Fibroblast of gingiva (primary cell): ENCODE results near the gene RTP2.

ENCODE experiments used
- DNase-seq: peaks from one replicate; pipeline ENCODE4 v3.0.0-alpha.2; 2011; ENCODE audit warnings: low read depth

Gene RTP2, protein sequence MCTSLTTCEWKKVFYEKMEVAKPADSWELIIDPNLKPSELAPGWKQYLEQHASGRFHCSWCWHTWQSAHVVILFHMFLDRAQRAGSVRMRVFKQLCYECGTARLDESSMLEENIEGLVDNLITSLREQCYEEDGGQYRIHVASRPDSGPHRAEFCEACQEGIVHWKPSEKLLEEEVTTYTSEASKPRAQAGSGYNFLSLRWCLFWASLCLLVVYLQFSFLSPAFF

DNA sequence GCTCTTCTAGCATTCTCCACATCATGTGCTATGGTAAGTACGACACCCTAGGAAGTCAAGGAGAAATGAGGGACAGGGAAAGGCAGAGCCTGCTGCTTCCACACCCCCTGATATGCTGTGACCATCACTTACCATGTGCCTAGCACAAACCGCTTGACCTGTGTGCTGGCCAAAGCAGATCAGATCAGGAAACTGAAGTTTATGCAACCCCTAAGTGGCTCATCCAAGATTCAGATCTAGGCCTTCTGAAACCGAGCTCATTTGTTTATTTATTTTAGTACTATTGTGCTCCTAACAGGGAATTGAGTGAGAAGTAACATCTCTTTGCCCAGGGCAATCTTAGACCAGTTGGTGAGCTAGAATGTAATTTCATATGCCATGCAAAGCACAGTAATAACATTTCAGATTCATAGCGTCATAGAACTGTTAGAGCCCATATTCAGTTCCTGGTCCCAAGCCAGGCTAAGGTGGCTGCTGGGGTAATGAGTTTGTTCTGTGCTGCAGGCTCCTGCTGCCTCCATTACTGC lies at the start of gene RTP2:
TSS of gene RTP2 (minus strand) at position 51 of the 527 bp plus-strand sequence. CDS start 429 bp downstream, outside the sequence.
- DNase-seq: peak; percentile 89

GRCh38 chr3:187750513-187751123 lies 48.3 kb upstream of the RTP2 start:
- DNase-seq: peak; percentile 34

DNA sequence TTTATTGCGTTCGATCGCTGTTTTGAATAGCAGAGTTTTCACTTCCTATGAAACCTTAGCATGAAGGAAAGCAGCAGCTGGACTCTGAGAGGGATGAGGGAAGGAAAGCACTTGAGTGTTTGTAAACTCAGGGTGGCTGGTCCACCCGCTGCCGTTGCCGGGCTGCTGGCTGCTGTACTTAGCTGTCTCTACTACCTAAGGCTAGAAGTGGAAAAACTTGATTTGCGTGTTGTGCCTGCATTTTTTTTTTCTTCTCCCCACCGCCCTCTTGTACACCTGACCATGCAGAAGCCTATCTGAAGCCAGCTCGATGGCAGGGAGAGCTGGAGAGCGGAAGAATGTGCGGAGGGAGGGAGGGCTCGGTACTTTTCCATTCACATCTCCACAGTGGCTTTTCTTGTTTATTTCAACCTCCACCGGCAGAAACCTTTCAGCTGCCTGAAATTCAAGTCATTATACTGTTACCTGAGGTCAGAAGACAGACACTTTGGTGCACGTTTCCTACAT lies 47.7 kb upstream of the RTP2 start:
- no peak for DNase-seq

GRCh38 chr3:187748050-187748481 lies 45.7 kb upstream of the RTP2 start:
- peak; percentile 64 for DNase-seq

DNA sequence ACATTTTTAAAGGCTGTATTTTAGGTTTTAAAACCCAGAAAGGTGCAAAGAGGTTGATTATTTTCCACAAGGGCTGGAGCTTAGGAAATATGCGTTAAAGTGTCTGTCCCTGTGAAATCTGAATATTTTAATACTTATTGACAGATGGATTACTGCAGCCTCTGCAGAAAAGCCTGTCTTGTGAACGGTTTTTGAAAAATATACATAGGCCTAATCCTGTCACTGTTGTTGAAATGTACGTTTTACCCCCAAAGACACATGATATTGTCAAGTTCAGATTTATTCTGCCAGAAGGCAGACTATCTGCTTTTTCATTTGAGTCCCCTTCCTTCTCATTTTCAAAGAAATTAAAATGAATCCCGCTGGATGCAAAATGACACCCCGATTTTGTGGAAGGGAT lies 45.1 kb upstream of the RTP2 start:
- DNase-seq: no peak

DNA sequence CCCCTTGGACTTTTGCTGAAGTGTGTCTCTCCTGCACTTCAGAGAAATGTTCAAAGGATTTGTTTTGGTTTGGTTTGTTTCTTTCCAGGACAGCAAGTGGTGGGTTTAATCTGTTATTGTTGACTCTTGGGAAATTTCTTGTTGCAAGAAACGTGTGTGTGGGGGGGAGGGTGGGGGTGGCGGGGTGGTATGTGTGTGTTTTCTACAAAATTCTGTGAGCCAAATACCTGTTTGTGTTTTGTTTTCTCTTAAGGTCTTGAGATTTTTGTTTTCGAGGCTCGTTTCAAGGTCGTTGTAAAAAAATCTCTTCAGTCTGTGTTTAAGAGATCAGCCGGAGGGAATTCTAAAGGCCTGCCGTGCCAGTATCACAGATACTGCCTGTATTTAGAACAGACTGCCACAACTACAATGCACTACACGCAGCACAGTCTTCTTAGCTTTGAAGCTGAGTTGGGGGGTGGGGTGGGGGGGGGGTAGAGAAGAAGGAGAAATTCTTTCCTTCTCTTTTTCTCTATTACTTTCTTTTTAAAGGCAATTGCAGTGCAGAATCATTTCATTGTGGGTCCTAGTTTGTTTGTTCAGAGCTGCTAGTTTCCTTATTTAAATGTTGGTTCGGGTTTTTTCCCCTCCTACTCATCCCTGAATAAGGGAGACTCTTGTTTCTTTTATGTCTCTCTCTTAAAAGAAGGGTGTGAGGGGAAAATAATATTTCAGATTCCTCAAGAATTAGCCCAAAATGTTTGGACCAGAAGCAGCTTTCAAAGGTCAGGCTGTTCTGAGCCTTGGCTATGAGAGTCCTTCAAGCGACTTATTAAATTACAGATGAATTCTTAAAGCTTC lies 44.3 kb upstream of the RTP2 start:
- peak; percentile 26 for DNase-seq

DNA sequence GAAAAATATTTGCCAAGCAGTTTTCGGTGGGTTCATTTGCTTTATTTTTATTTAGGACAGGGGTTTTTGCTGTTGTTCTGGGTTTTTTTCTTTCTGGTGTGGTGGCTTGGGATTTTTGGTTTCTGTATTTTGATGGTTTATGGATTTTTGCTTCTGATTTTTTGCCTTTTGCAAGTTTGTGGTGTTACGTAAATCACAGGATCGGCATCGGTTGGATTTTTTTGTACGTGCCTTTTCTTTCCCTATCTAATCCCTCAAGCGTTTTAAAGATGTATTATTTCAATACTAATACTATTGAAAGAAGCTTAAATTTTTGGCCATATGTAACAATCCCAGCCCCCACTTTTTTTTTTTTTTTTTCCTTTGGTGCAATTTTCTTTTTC lies 43.7 kb upstream of the RTP2 start:
- DNase-seq: no peak

DNA sequence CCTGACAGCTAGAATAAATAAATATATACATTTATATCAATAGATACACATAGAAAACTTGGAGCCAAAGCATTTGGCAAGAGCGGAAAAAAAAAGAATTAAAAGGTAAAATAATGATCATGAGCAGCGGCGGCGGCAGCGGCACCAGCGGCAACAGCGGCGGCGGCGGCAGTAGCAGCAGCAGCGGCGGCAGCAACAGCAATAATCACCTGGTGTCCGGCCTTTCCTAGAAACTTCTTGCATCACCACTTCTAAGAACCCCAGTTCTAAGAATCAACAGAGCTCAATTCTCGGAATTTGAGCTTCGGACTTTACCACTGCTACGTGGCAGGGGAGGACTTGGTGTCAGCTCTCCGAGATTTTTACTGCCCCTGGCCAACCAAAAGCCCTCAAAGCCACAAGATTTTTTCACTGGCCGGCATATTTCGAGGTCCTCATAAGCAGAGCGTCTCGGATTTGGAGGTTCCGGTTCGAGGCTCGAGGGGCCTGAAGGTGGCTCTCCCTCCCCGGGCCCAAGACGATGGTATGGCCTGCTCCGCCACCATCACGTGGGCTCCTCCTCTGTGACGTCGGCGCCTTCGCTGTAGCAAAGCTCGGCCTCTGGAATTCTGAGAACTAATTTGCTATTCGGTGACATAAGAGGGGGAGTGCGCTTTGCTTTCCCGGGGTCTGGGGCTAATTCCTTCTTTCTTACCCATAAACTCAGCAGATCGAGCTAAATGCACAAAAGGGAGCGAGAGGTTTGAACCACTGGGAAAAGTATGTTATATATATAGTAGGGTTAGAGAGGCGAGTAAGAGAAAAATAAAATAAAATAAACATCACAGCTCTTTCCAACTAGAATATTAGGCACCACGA lies 43.1 kb upstream of the RTP2 start, which contains the start of gene BCL6:
TSS of gene BCL6 (minus strand) at position 268 of the 858 bp plus-strand sequence. CDS start 11,775 bp downstream, outside the sequence.
- peak; percentile 99 for DNase-seq

GRCh38 chr3:187744169-187745151 lies 42.1 kb upstream of the RTP2 start:
- DNase-seq: peak; percentile 19

DNA sequence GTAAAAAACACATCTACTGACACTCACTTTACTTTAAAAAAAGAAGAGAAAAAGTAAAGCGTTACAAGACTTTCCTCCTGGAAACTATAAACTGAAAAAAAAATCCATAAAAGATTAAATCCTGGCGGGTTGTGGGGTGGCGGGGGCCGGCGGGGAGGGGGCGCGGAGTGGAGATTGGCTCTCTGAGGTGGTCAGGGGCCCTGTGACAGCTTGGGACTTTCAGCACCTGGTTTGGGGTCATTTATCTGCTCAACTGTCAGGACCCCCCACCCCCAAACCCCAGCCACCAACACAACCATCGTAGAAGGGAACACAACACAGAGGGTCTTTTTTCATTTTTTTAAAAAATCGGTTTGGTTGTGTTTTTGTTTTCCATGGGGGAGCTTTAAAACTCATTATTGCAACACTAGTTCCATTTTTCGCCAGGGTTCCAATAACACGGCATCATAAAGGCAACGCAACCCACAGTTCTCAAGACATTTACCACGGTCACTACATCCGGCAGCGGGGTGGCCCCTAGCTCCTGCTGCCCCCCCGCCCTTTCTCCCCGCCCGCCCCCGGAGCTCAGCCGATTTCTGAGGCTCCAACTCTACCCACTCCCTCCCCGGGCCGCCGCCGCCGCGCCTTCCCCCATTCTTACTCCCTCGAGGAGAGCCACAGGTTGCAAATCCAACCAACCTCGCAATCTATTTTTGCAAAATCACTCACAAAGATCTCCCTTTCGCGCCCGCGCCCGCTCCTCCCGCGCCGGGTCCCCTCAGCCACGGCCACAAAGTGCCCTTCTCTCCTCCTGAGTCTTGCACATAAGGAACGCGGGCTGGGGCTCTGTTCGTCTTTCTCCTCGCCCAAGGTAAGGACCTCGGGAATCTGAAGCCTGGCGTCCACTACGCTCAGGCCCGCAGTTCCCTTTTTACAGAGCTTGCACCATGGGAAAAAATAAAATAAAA lies 41.1 kb upstream of the RTP2 start:
- DNase-seq: peak; percentile 86

DNA sequence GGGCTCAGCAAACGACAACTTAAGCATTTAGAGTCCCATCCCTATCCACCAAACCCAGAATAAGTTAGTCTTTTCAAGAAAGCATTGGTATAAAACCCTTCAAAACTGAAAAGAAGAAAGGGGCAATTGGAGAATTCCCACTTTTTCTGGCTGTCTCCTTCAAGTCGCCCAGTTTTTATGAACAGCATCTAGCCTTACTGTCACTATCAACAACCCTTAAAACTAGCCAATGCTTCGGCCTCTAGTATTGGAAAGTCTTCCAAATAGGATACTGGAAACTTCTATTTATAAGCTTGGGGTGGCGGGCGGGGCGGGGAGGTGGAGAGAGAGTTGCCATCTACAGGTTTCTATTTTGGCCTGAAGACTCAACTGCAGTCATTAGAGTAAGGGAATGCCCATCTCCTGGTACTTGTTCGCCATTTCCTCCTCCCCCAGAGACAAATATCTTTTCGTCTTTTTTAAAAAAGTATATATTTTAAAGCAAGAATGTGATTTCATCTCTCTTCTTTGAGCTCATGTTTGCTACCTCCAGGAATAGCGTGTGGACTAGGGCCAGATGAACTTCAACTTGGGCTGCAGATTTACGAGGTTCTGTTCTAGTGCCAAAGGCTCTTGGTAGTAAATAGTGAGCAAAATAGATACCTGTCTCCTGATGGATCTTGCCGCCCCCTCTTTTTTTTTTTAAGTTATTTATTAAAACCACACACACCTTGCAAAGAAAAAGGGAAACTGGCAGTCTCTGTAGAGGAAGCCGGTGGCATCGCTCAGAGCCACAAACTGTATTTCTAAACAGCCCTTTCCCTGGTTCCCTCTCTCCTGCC lies 40.2 kb upstream of the RTP2 start:
- DNase-seq: peak; percentile 34

GRCh38 chr3:187741403-187742350 lies 39.3 kb upstream of the RTP2 start:
- peak; percentile 86 for DNase-seq

GRCh38 chr3:187740421-187741399 lies 38.4 kb upstream of the RTP2 start:
- peak; percentile 87 for DNase-seq

- peak; percentile 92 for DNase-seq
Observed at GRCh38 chr3:187739561-187740332, 37.4 kb upstream of the RTP2 start.

GRCh38 chr3:187739094-187739560 lies 36.8 kb upstream of the RTP2 start:
- no peak for DNase-seq
